NCI-H748 (cell line): Measurements from ENCODE around the gene LDHAL6B.

Experiments
- DNase-seq: peaks from one replicate; lab custom pipeline; 2025; ENCODE audit not compliant: unreplicated experiment; lab: John Stamatoyannopoulos, UW

Gene LDHAL6B

GRCh38 chr15:59176653-59177316 lies 29.9 kb upstream of the LDHAL6B start:
- no peak for DNase-seq

- no peak for DNase-seq
Observed at GRCh38 chr15:59177317-59177660, 29.4 kb upstream of the LDHAL6B start.

GRCh38 chr15:59178151-59178695 lies 28.4 kb upstream of the LDHAL6B start:
- peak; percentile 8 for DNase-seq

- DNase-seq: no peak
Observed at GRCh38 chr15:59179717-59180116, 26.9 kb upstream of the LDHAL6B start.

GRCh38 chr15:59180945-59181600 lies 25.6 kb upstream of the LDHAL6B start:
- DNase-seq: no peak

GRCh38 chr15:59185725-59186124 lies 20.9 kb upstream of the LDHAL6B start:
- no peak for DNase-seq

- DNase-seq: no peak
Observed at GRCh38 chr15:59186501-59186900, 20.1 kb upstream of the LDHAL6B start.

GRCh38 chr15:59189241-59189640 lies 17.4 kb upstream of the LDHAL6B start:
- DNase-seq: no peak

GRCh38 chr15:59190291-59190690 lies 16.4 kb upstream of the LDHAL6B start:
- no peak for DNase-seq

- DNase-seq: no peak
Observed at GRCh38 chr15:59191855-59192237, 14.8 kb upstream of the LDHAL6B start.

- DNase-seq: no peak
Observed at GRCh38 chr15:59194639-59195325, 11.9 kb upstream of the LDHAL6B start.

- DNase-seq: no peak
Observed at GRCh38 chr15:59196416-59196815, 10.2 kb upstream of the LDHAL6B start.

- DNase-seq: no peak
Observed at GRCh38 chr15:59197454-59197853, 9.2 kb upstream of the LDHAL6B start.

- DNase-seq: no peak
Observed at GRCh38 chr15:59199626-59200465, 6.8 kb upstream of the LDHAL6B start.

- no peak for DNase-seq
Observed at GRCh38 chr15:59200560-59200959, 6.1 kb upstream of the LDHAL6B start.

GRCh38 chr15:59203008-59203407 lies 3.6 kb upstream of the LDHAL6B start:
- no peak for DNase-seq

- DNase-seq: no peak
Observed at GRCh38 chr15:59203657-59204056, 3.0 kb upstream of the LDHAL6B start.

- no peak for DNase-seq
Observed at GRCh38 chr15:59205839-59206622, 612 bp upstream of the LDHAL6B start.

- DNase-seq: no peak
Observed at GRCh38 chr15:59208613-59209249, 2.1 kb downstream of the LDHAL6B start.

GRCh38 chr15:59210186-59210585 lies 3.5 kb downstream of the LDHAL6B start:
- no peak for DNase-seq
